T-helper 22 cell (primary cell): ENCODE measurements around the gene POLR1B.
A peak's percentile ranks its signal among the peaks of the same experiment; 100 is the strongest.
"Not testable (repeated sequence)": the region's sequence is repeated elsewhere in the genome, so short reads cannot be mapped to it uniquely, and the experiment has no call there.

Experiments used
- DNase-seq: peaks from one replicate; pipeline ENCODE4 v3.0.0-alpha.2; 2020; ENCODE audit warnings: low read depth

The POLR1B gene

GRCh38 chr2:112601754-112602153 lies 59.5 kb downstream of the POLR1B start:
- DNase-seq, result no peak

- DNase-seq, result no peak
Measured at GRCh38 chr2:112602917-112603316, 60.7 kb downstream of the POLR1B start.

GRCh38 chr2:112603731-112604130 lies 61.5 kb downstream of the POLR1B start:
- no peak for DNase-seq

GRCh38 chr2:112604952-112605351 lies 62.7 kb downstream of the POLR1B start:
- DNase-seq, result no peak

GRCh38 chr2:112605926-112606325 lies 63.7 kb downstream of the POLR1B start:
- no peak for DNase-seq

- no peak for DNase-seq
Measured at GRCh38 chr2:112606547-112606946, 64.3 kb downstream of the POLR1B start.

GRCh38 chr2:112607680-112608438 lies 65.6 kb downstream of the POLR1B start:
- DNase-seq, result no peak

- DNase-seq, result not testable (repeated sequence)
Measured at GRCh38 chr2:112609320-112609719, 67.1 kb downstream of the POLR1B start.

- not testable (repeated sequence) for DNase-seq
Measured at GRCh38 chr2:112612283-112612682, 70.0 kb downstream of the POLR1B start.

- no peak for DNase-seq
Measured at GRCh38 chr2:112614201-112614840, 72.1 kb downstream of the POLR1B start.

- DNase-seq, result no peak
Measured at GRCh38 chr2:112615051-112615450, 72.8 kb downstream of the POLR1B start.

GRCh38 chr2:112615798-112616197 lies 73.5 kb downstream of the POLR1B start:
- DNase-seq, result not testable (repeated sequence)

- DNase-seq, result no peak
Measured at GRCh38 chr2:112618383-112618782, 76.1 kb downstream of the POLR1B start.

- no peak for DNase-seq
Measured at GRCh38 chr2:112621790-112622527, 79.7 kb downstream of the POLR1B start.

- DNase-seq, result no peak
Measured at GRCh38 chr2:112622528-112622849, 80.2 kb downstream of the POLR1B start.

GRCh38 chr2:112623913-112624777 lies 81.9 kb downstream of the POLR1B start:
- peak; percentile 57 for DNase-seq

- no peak for DNase-seq
Measured at GRCh38 chr2:112625474-112626114, 83.3 kb downstream of the POLR1B start.

- DNase-seq, result peak; percentile 30
Measured at GRCh38 chr2:112626604-112627059, 84.4 kb downstream of the POLR1B start.
